Activated T-cell treated with anti-CD3 and anti-CD28 coated beads for 4 hours (primary cell): ENCODE measurements around the gene ABHD5.
A peak's percentile ranks its signal among the peaks of the same experiment; 100 is the strongest.

Experiments used
- DNase-seq: peaks from one replicate; pipeline ENCODE4 v3.0.0-alpha.2; 2020

ABHD5 gene

GRCh38 chr3:43759297-43759782 lies 68.6 kb downstream of the ABHD5 start:
- no peak for DNase-seq

GRCh38 chr3:43759938-43760337 lies 69.2 kb downstream of the ABHD5 start:
- DNase-seq, result no peak

- DNase-seq, result no peak
Measured at GRCh38 chr3:43760938-43761337, 70.2 kb downstream of the ABHD5 start.

GRCh38 chr3:43762451-43762850 lies 71.7 kb downstream of the ABHD5 start:
- DNase-seq, result no peak

GRCh38 chr3:43764056-43764455 lies 73.3 kb downstream of the ABHD5 start:
- DNase-seq, result no peak

- DNase-seq, result no peak
Measured at GRCh38 chr3:43764471-43764870, 73.7 kb downstream of the ABHD5 start.

GRCh38 chr3:43765521-43765971 lies 74.8 kb downstream of the ABHD5 start:
- no peak for DNase-seq

GRCh38 chr3:43766672-43767465 lies 76.1 kb downstream of the ABHD5 start:
- no peak for DNase-seq

- DNase-seq, result no peak
Measured at GRCh38 chr3:43768381-43768973, 77.7 kb downstream of the ABHD5 start.

- peak; percentile 62 for DNase-seq
Measured at GRCh38 chr3:43769097-43769884, 78.6 kb downstream of the ABHD5 start.

GRCh38 chr3:43769885-43770425 lies 79.2 kb downstream of the ABHD5 start:
- no peak for DNase-seq

- peak; percentile 18 for DNase-seq
Measured at GRCh38 chr3:43770426-43771103, 79.8 kb downstream of the ABHD5 start.

GRCh38 chr3:43771610-43772009 lies 80.9 kb downstream of the ABHD5 start:
- no peak for DNase-seq

- no peak for DNase-seq
Measured at GRCh38 chr3:43773273-43774094, 82.7 kb downstream of the ABHD5 start.

- no peak for DNase-seq
Measured at GRCh38 chr3:43774799-43775198, 84.1 kb downstream of the ABHD5 start.

GRCh38 chr3:43776101-43776500 lies 85.4 kb downstream of the ABHD5 start:
- DNase-seq, result no peak

GRCh38 chr3:43779850-43780249 lies 89.1 kb downstream of the ABHD5 start:
- no peak for DNase-seq

- DNase-seq, result no peak
Measured at GRCh38 chr3:43782541-43782940, 91.8 kb downstream of the ABHD5 start.
